Endothelial cell (in vitro differentiated cells): ENCODE measurements around the gene SH3GLB2. TPM values are rescaled to one million over a fixed set of nuclear protein-coding genes. Genes with fewer than 3 reads are reported as not detected.
A peak's percentile ranks its signal among the peaks of the same experiment; 100 is the strongest.

Source experiments
- DNase-seq: peaks from one replicate; pipeline ENCODE4 v3.0.0; 2021; ENCODE audit warnings: low spot score
- H3K27ac Mint-ChIP-seq: one replicate; pipeline ENCODE4 v1.8.0; 2021; ENCODE audit warnings: mixed read lengths, inconsistent platforms; ENCODE audit not compliant: unreplicated experiment
- H3K27me3 Mint-ChIP-seq: one replicate; pipeline ENCODE4 v1.8.0; 2021; ENCODE audit warnings: mild to moderate bottlenecking, moderate library complexity, mixed read lengths, inconsistent platforms; ENCODE audit not compliant: unreplicated experiment
- H3K36me3 Mint-ChIP-seq: one replicate; pipeline ENCODE4 v1.8.0; 2021; ENCODE audit warnings: mild to moderate bottlenecking, low read depth, mixed read lengths, inconsistent platforms; ENCODE audit not compliant: unreplicated experiment
- H3K4me1 Mint-ChIP-seq: one replicate; pipeline ENCODE4 v1.8.0; 2021; ENCODE audit warnings: mild to moderate bottlenecking, mixed read lengths, inconsistent platforms; ENCODE audit not compliant: unreplicated experiment
- H3K4me3 Mint-ChIP-seq: one replicate; pipeline ENCODE4 v1.8.0; 2021; ENCODE audit warnings: mild to moderate bottlenecking, mixed read lengths, inconsistent platforms; ENCODE audit not compliant: unreplicated experiment
- H3K9me3 Mint-ChIP-seq: one replicate; pipeline ENCODE4 v1.8.0; 2021; ENCODE audit warnings: mixed read lengths, inconsistent platforms; ENCODE audit not compliant: unreplicated experiment
- total RNA-seq: library from RNA; stranded (reverse); fragmentation: NEBNext Ultra II Directional; extraction: Animal tissue kit (Norgen Biotek cat#: 25700); gene quantifications from one replicate; pipeline ENCODE4 v1.2.1, GENCODE V29; 2021; ENCODE audit not compliant: unreplicated experiment
- TF ChIP-seq, protein P1 (sequence below): fragments of 200-600 bp; sonication (generic); IDR thresholded peaks from one replicate; pipeline ENCODE4 v1.5.0; 2021; ENCODE audit warnings: antibody characterized with exemption; ENCODE audit not compliant: unreplicated experiment

The SH3GLB2 gene
- total RNA-seq, 1 donor from 2014 or later: 94.3 TPM

DNA sequence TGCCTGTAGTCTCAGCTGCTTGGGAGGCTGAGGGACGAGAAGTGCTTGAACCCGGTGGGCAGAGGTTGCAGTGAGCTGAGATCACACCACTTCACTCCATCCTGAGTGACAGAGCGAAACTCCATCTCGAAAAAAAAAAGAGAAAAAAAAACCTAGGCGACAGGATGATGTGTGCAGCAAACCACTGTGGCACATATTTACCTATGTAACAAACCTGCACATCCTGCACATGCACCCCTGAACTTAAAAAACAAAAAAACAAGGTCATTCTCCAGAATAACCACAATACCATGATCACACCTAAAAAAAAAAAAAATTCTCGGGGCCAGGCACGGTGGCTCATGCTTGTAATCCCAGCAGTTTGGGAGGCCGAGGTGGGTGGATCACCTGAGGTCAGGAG, 45.3 kb upstream of the SH3GLB2 start:
- no peak overlapping the region for H3K27ac Mint-ChIP-seq
- TF ChIP-seq, protein P1, sequence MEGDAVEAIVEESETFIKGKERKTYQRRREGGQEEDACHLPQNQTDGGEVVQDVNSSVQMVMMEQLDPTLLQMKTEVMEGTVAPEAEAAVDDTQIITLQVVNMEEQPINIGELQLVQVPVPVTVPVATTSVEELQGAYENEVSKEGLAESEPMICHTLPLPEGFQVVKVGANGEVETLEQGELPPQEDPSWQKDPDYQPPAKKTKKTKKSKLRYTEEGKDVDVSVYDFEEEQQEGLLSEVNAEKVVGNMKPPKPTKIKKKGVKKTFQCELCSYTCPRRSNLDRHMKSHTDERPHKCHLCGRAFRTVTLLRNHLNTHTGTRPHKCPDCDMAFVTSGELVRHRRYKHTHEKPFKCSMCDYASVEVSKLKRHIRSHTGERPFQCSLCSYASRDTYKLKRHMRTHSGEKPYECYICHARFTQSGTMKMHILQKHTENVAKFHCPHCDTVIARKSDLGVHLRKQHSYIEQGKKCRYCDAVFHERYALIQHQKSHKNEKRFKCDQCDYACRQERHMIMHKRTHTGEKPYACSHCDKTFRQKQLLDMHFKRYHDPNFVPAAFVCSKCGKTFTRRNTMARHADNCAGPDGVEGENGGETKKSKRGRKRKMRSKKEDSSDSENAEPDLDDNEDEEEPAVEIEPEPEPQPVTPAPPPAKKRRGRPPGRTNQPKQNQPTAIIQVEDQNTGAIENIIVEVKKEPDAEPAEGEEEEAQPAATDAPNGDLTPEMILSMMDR: no peak
- peaks cover 5% of the 10 kb centered on the region for H3K36me3 Mint-ChIP-seq
- H3K4me1 Mint-ChIP-seq: peaks cover 6% of the 10 kb centered on the region
- no peaks in the 10 kb centered on the region for H3K9me3 Mint-ChIP-seq
- no peak overlapping the region for H3K4me3 Mint-ChIP-seq
- peaks cover 3% of the 10 kb centered on the region for H3K27me3 Mint-ChIP-seq
- DNase-seq: no peak

DNA sequence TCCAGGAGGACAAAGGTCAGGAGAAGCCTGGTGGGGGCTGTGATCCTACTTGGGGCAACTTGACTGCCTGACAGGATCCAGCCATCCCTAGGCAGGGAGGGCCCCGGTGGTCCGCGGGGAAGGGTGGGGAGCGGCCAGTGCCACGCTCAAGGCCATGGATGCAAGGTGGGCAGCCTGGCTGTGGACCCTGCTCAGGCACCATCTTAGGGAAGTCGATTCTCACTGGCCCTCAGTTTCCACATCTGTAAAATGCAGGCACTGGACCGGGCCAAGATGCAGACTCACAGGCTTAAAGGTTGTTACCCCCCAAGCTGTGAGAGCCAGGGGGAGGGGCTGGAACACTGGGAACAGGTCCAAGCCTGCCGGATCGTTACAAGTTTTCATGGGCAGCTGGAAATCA, 44.0 kb upstream of the SH3GLB2 start:
- peak overlapping the region; percentile 82 for H3K27ac Mint-ChIP-seq
- TF ChIP-seq, protein P1: no peak
- peaks cover 5% of the 10 kb centered on the region for H3K27me3 Mint-ChIP-seq
- H3K36me3 Mint-ChIP-seq: peaks cover 8% of the 10 kb centered on the region
- no peak overlapping the region for H3K4me3 Mint-ChIP-seq
- H3K4me1 Mint-ChIP-seq: peaks cover 6% of the 10 kb centered on the region
- no peaks in the 10 kb centered on the region for H3K9me3 Mint-ChIP-seq
- DNase-seq: no peak

DNA sequence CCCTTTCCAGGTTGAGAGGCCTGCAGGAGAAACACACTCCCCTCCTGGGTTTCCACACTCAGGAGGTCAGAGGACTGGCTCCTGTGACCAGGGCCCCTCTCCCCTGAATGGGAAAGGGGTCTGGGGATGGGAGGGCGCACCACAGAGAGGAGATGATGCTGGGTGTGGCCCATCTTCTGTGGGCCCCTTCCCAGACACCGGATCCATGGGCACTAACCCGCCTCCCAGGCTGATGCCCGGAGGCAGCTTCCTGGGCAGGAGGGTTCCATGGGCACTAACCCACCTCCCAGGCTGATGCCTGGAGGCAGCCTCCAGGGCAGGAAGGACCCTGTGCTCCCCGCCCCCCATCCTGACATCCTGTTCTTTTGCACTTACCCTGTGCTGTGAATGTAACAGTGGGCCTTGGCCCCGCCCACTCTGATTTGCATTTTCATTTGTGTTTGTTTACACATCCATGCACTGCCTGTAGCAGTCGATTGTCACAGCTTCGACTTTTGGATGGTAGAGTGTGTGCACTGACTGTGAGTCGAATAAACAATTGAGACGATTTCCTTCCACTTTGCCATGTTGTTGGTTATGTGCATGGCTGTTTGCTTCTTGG, 43.5 kb upstream of the SH3GLB2 start:
- peaks cover 11% of the 10 kb centered on the region for H3K36me3 Mint-ChIP-seq
- H3K9me3 Mint-ChIP-seq: no peaks in the 10 kb centered on the region
- no peak overlapping the region for H3K4me3 Mint-ChIP-seq
- H3K27ac Mint-ChIP-seq: peak overlapping the region; percentile 82
- peaks cover 6% of the 10 kb centered on the region for H3K4me1 Mint-ChIP-seq
- H3K27me3 Mint-ChIP-seq: peaks cover 5% of the 10 kb centered on the region
- peak; percentile 59 for DNase-seq
- TF ChIP-seq, protein P1: no peak

DNA sequence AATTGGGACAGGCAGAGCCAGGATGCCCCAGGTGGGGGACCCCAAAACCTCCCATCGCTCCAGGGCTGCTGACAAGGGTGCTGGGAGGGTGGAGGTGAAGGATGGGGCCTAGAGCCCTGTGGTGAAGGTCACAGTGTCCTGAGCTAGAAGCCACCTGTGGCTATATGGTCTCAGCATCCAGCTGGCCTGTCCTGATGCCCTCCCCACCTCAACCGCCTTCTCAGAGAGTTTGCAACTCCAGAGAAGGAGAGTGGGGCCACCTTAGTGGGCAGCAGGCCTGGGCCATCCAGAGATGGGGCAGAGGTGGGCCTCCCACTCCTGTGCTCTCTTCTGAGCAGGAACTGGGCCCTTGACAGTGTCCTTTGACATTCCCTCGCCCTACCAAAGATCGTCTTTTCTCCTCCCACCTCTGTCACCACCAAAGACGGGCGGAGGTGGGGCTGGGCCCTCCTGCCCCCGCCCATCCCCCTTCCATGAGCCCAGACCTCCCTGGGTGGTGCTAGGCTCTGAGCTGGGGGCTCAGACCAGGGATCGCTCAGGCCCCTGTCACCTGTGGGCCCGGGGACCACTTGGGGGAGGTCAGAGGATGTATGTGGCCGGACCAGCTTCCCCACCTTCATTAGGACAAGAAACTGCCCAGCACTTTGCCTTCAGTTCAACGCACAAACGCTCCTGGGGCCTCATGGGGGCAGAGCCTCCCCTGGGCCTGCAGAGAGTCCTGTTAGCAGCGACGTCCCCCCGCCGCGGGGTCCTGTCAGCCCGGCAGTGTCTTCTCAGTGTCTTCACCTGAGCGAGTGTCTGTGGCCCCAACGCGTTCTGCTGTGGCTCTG, 42.8 kb upstream of the SH3GLB2 start:
- Mint-ChIP-seq H3K27me3 (peaks cover 5% of the 10 kb centered on the region), H3K27ac (no peak overlapping the region)
- DNase-seq: no peak

More for the DNA sequence above, 42.8 kb upstream of the SH3GLB2 start:
- H3K4me1 Mint-ChIP-seq: peaks cover 6% of the 10 kb centered on the region
- H3K4me3 Mint-ChIP-seq: no peak overlapping the region
- peaks cover 11% of the 10 kb centered on the region for H3K36me3 Mint-ChIP-seq
- no peaks in the 10 kb centered on the region for H3K9me3 Mint-ChIP-seq
- TF ChIP-seq, protein P1: no peak
